Right lobe of liver (tissue), 6 donors: ENCODE measurements around the gene ALG12. TPM values are rescaled to one million over a fixed set of nuclear protein-coding genes. Genes with fewer than 3 reads are reported as not detected.

Experiments used
- ATAC-seq, 4 donors: fragments of 200-7000 bp; cut with Tn5 transposase; one replicate each; pipeline ENCODE4 v1.9.1; 2020; ENCODE audit warnings: mild to moderate bottlenecking in 4 of 4, moderate library complexity in 4 of 4
- DNase-seq, 3 donors: peaks; one replicate each; pipeline ENCODE4 v3.0.0-alpha.2; 2020
- H3K27ac ChIP-seq, 3 donors: fragments of 200-600 bp; one replicate each; pipeline ENCODE4 v1.8.0; 2022
- H3K27me3 ChIP-seq, 2 donors: fragments of 200-600 bp; one replicate each; pipeline ENCODE4 v1.8.0; 2022
- H3K36me3 ChIP-seq, 4 donors: fragments of 200-600 bp; sonication (generic) in 1 of 4; one replicate each; pipeline versions ENCODE4 v1.5.1 to v1.8.0; 2017 to 2022; ENCODE audit warnings: control low read depth in 1 of 4
- H3K4me1 ChIP-seq, 4 donors: fragments of 200-600 bp; sonication (generic) in 1 of 4; one replicate each; pipeline versions ENCODE4 v1.5.1 to v1.8.0; 2017 to 2022; ENCODE audit warnings: control low read depth in 1 of 4
- H3K4me3 ChIP-seq, 3 donors: fragments of 200-600 bp; one replicate each; pipeline ENCODE4 v1.8.0; 2022
- H3K9me3 ChIP-seq, 4 donors: fragments of 200-600 bp; sonication (generic) in 1 of 4; one replicate each; pipeline versions ENCODE4 v1.5.1 to v1.8.0; 2017 to 2022; ENCODE audit warnings: control low read depth in 1 of 4
- POLR2A ChIP-seq: fragments of 450-650 bp; IDR thresholded peaks from one replicate; pipeline ENCODE4 v1.6.1; 2017; ENCODE audit warnings: antibody characterized with exemption, mild to moderate bottlenecking
- WGBS: methylation state at CpG from one replicate; pipeline ENCODE4 v1.1.6; 2018; ENCODE audit warnings: low coverage, low lambda C conversion rate; ENCODE audit not compliant: insufficient coverage; ENCODE audit errors: missing lambda C conversion rate; 5-methylcytosine and 5-hydroxymethylcytosine counted together
- intact Hi-C, 2 donors: fragments of 100-400 bp; cut with DNase I; formaldehyde crosslinking; loops; one replicate each; pipeline versions ENCODE4 v1.11.2 to v1.14.1; 2022
- total RNA-seq, 6 experiments: library from RNA; depleted of rRNA in 2 of 6; stranded (reverse); fragments of >200 nt in 2 of 6; fragmentation: NEBNext Ultra II Directional in 3 of 6; extraction: Animal tissue kit (Norgen Biotek cat#: 25700) in 3 of 6; gene quantifications; one replicate each; pipeline versions ENCODE4 v1.1.0 to v1.2.4, GENCODE V29; 2016 to 2023
- TF ChIP-seq, protein P1 (sequence below), 4 donors: fragments of 200-600 bp in 3 of 4; fragments of 450-650 bp in 1 of 4; IDR thresholded peaks; one replicate each; pipeline versions ENCODE4 v1.5.1 to v1.8.0; 2016 to 2022; ENCODE audit warnings: antibody characterized with exemption in 4 of 4, mild to moderate bottlenecking in 2 of 4
- donor health status: DM: no; HTN: yes; CAD: no.
- donor health status: DM: no; HTN: no; CAD: no.
- donor health status: DM: no; HTN: no; CAD: no.
- donor health status: DM: no; HTN: yes; CAD: no.
- donor health status: DM: no; HTN: yes; CAD: no.

Gene ALG12
- total RNA-seq, 6 experiments from 2014 or later = 15.1 to 19.0 (median 16.6) TPM

GRCh38 chr22:49930596-49931412, 12.6 kb upstream of the ALG12 start:
- Histone ChIP-seq H3K36me3 (peaks cover 0 to 2% (median 0%) of the 10 kb centered on the region in 4 donors), H3K27ac (peak overlapping the region in 1 of 3 donors; percentile 20), H3K4me3 (no peak overlapping the region), H3K27me3 (no peaks in the 10 kb centered on the region), H3K9me3 (no peaks in the 10 kb centered on the region), H3K4me1 (peaks cover 0 to 28% (median 16%) of the 10 kb centered on the region in 4 donors)
- intact Hi-C loops = loop anchor here in 1 of 2 donors (10.0 kb wide), 1 partner anchor 64 kb away; no protein-coding TSS in a partner anchor
- no peak for TF ChIP-seq POLR2A
- TF ChIP-seq, protein P1, sequence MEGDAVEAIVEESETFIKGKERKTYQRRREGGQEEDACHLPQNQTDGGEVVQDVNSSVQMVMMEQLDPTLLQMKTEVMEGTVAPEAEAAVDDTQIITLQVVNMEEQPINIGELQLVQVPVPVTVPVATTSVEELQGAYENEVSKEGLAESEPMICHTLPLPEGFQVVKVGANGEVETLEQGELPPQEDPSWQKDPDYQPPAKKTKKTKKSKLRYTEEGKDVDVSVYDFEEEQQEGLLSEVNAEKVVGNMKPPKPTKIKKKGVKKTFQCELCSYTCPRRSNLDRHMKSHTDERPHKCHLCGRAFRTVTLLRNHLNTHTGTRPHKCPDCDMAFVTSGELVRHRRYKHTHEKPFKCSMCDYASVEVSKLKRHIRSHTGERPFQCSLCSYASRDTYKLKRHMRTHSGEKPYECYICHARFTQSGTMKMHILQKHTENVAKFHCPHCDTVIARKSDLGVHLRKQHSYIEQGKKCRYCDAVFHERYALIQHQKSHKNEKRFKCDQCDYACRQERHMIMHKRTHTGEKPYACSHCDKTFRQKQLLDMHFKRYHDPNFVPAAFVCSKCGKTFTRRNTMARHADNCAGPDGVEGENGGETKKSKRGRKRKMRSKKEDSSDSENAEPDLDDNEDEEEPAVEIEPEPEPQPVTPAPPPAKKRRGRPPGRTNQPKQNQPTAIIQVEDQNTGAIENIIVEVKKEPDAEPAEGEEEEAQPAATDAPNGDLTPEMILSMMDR (IDR thresholded peaks at IDR 0.05) = peak; percentile 62 to 80 (median 76)
- DNase-seq (peak; percentile 72 to 86 (median 74)), ATAC-seq (peak; percentile 64 to 82 (median 74))
- 28% methylated on average over 3 of the region's 14 CpGs for WGBS

GRCh38 chr22:49929994-49930575, 11.8 kb upstream of the ALG12 start:
- H3K4me1 ChIP-seq = peaks cover 0 to 27% (median 16%) of the 10 kb centered on the region in 4 donors
- H3K36me3 ChIP-seq = peaks cover 0 to 4% (median 0%) of the 10 kb centered on the region in 4 donors
- TF ChIP-seq POLR2A = no peak
- TF ChIP-seq, protein P1 (IDR thresholded peaks at IDR 0.05) = no peak
- no peaks in the 10 kb centered on the region for H3K9me3 ChIP-seq
- ATAC-seq (no peak), DNase-seq (peak in 2 of 3 donors; percentile 63 to 76)
- H3K4me3 ChIP-seq = no peak overlapping the region
- no peaks in the 10 kb centered on the region for H3K27me3 ChIP-seq
- H3K27ac ChIP-seq = no peak overlapping the region
- intact Hi-C loops = loop anchor here (2.0 to 10.0 kb wide), 4 partner anchors 65 to 165 kb away; no protein-coding TSS in a partner anchor
- WGBS = 57% methylated on average over 11 of the region's 21 CpGs

DNA sequence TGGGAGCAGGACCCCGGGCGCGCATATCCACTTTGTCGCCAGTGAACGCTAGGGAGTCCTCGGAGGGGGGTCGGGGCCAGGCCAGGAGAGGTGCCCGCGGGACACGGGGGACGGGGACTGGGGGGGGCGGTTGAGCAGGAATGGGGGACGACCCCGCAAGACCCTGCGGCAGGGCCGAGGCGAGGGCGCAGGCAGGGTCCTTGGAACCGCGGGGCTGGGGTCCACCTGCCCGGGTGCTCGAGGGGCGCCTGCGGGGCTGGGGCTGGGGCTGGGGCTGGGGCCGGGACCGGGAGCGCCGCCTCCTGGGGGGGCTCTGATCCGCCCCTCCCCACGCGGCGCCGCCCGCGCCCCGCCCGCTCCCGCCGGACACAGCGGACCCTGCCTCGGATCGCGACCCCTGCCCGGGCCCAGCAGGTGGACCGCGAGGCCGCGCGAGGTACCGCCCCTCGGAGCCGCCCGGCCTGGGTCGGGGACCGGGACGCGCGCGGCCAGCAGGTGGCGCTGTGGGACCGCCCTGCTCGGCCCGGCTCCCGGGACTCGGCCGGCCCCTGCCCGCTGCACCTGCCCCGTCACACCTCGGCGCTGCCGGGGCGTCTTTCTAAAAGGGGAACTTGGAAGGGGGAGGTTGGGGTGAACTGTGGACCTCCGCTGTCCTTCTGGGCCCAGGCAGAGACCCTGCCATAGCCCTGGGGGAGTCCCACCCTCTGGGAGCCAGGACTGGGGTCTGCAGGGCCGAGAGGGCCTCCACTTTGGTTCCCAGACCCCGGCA, 11.2 kb upstream of the ALG12 start:
- H3K4me1 ChIP-seq = peaks cover 0 to 20% (median 13%) of the 10 kb centered on the region in 4 donors
- intact Hi-C loops = loop anchor here (2.0 to 10.0 kb wide), 3 partner anchors 103 to 165 kb away; no protein-coding TSS in a partner anchor
- TF ChIP-seq, protein P1 (IDR thresholded peaks at IDR 0.05) = peak; percentile 80 to 99 (median 90)
- no peak for TF ChIP-seq POLR2A
- ATAC-seq (peak; percentile 51 to 70 (median 56)), DNase-seq (peak; percentile 73 to 80 (median 76))
- H3K27me3 ChIP-seq = no peaks in the 10 kb centered on the region
- WGBS = 3% methylated on average over 10 of the region's 75 CpGs
- H3K27ac ChIP-seq = no peak overlapping the region
- H3K36me3 ChIP-seq = peaks cover 0 to 5% (median 2%) of the 10 kb centered on the region in 4 donors
- H3K9me3 ChIP-seq = no peaks in the 10 kb centered on the region
- H3K4me3 ChIP-seq = no peak overlapping the region

GRCh38 chr22:49928555-49929210, 10.4 kb upstream of the ALG12 start:
- no peak for TF ChIP-seq POLR2A
- TF ChIP-seq, protein P1 (IDR thresholded peaks at IDR 0.05) = no peak
- intact Hi-C loops = loop anchor here (2.0 to 10.0 kb wide), 3 partner anchors 104 to 164 kb away; no protein-coding TSS in a partner anchor
- DNase-seq = peak in 2 of 3 donors; percentile 36 to 62
- peak in 1 of 4 donors; percentile 3 for ATAC-seq
- Histone ChIP-seq H3K4me1 (peaks cover 0 to 13% (median 9%) of the 10 kb centered on the region in 4 donors), H3K36me3 (peaks cover 0 to 5% (median 2%) of the 10 kb centered on the region in 4 donors), H3K27me3 (no peaks in the 10 kb centered on the region), H3K27ac (no peak overlapping the region), H3K9me3 (no peaks in the 10 kb centered on the region), H3K4me3 (no peak overlapping the region)
- 36% methylated on average over 9 of the region's 38 CpGs for WGBS
